T-helper 2 cell (primary cell): ENCODE data around the gene OR56A3.

Experiments
- DNase-seq, 5 experiments: peaks; one replicate each; pipeline versions ENCODE4 v3.0.0 to v3.0.0-alpha.2; 2012 to 2022

The OR56A3 gene

GRCh38 chr11:5983443-5983842 is 41.4 kb downstream of the OR56A3 start:
- no peak for DNase-seq

GRCh38 chr11:5986885-5987284 is 44.8 kb downstream of the OR56A3 start, which contains the start of gene OR52L1:
TSS of gene OR52L1 (minus strand) at chr11:5986985. CDS start at chr11:5986930, 55 bp downstream.
- DNase-seq, result no peak

GRCh38 chr11:5989203-5989602 is 47.2 kb downstream of the OR56A3 start:
- no peak for DNase-seq

- no peak for DNase-seq
Observed at GRCh38 chr11:5992150-5992549, 50.1 kb downstream of the OR56A3 start.

- DNase-seq, result no peak
Observed at GRCh38 chr11:5992604-5993251, 50.7 kb downstream of the OR56A3 start.

- no peak for DNase-seq
Observed at GRCh38 chr11:5994791-5995190, 52.7 kb downstream of the OR56A3 start.
